ENCODE results near the gene CYB561D1.

- TF ChIP-seq EZH2 (IDR thresholded peaks at IDR 0.05; ENCODE audit: borderline replicate concordance, low read depth, low read length, severe bottlenecking) (no peak), CTCF (IDR thresholded peaks at IDR 0.05; ENCODE audit: borderline replicate concordance, extremely low read depth, low read length, poor library complexity, severe bottlenecking) (no peak)
These were observed 27.8 kb upstream of the CYB561D1 start for GRCh38 chr1:109466125-109466451.
